NB4 (cell line): ENCODE results near the gene SNRNP200.

ENCODE experiments used
- MYC ChIP-seq: IDR thresholded peaks from 2 replicates; pipeline ENCODE4 v1.6.1; 2011; ENCODE audit warnings: low read depth, low read length
- POLR2A ChIP-seq: IDR thresholded peaks from 2 replicates; pipeline ENCODE4 v1.6.1; 2011; ENCODE audit warnings: mild to moderate bottlenecking; ENCODE audit not compliant: insufficient read length; ENCODE audit errors: extremely low read depth
- TF ChIP-seq, protein P1 (sequence below): IDR thresholded peaks from one replicate; pipeline ENCODE4 v1.5.1; 2012; ENCODE audit warnings: low read depth, low read length

DNA sequence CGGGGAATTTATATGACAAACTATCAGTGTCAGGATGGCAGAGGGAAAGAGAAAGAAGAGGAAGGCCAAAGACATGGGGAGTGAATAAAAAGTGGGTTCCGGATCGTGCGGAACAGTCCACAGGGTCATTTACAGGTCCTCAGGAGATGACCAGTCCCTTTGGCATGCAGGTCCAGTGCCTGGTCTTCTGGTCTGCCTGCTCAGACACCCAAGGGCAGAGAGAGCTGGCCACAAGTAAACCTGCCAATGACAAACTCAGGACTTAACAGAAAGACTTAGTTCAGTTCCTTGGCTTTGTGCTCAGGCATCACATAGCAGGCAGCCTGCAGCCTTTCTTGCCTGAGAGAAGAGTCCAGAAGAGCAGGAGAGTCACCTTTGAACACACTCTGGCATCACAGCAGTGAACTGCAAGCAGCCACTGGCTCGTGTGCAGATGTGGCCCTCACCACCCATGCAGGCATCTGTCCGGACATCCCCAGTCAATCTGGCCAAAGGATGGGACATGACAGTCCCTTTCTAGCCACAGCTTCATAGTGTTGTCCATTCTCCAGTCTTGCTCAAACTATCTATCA is 53.5 kb downstream of the SNRNP200 start:
- TF ChIP-seq, protein P1, sequence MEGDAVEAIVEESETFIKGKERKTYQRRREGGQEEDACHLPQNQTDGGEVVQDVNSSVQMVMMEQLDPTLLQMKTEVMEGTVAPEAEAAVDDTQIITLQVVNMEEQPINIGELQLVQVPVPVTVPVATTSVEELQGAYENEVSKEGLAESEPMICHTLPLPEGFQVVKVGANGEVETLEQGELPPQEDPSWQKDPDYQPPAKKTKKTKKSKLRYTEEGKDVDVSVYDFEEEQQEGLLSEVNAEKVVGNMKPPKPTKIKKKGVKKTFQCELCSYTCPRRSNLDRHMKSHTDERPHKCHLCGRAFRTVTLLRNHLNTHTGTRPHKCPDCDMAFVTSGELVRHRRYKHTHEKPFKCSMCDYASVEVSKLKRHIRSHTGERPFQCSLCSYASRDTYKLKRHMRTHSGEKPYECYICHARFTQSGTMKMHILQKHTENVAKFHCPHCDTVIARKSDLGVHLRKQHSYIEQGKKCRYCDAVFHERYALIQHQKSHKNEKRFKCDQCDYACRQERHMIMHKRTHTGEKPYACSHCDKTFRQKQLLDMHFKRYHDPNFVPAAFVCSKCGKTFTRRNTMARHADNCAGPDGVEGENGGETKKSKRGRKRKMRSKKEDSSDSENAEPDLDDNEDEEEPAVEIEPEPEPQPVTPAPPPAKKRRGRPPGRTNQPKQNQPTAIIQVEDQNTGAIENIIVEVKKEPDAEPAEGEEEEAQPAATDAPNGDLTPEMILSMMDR: no peak
- TF ChIP-seq POLR2A (no peak), MYC (no peak)
